AG09319 (cell line): Measurements from ENCODE around the gene LYRM4.

Experiments
- DNase-seq: peaks from one replicate; pipeline ENCODE4 v3.0.0-alpha.2; 2010; ENCODE audit warnings: low read depth; ENCODE audit errors: extremely low read depth
- TF ChIP-seq, protein P1 (sequence below): IDR thresholded peaks from 2 replicates; pipeline ENCODE4 v1.5.1; 2011; ENCODE audit warnings: low read depth, mild to moderate bottlenecking, inconsistent platforms, low read length, moderate library complexity

The LYRM4 gene

DNA sequence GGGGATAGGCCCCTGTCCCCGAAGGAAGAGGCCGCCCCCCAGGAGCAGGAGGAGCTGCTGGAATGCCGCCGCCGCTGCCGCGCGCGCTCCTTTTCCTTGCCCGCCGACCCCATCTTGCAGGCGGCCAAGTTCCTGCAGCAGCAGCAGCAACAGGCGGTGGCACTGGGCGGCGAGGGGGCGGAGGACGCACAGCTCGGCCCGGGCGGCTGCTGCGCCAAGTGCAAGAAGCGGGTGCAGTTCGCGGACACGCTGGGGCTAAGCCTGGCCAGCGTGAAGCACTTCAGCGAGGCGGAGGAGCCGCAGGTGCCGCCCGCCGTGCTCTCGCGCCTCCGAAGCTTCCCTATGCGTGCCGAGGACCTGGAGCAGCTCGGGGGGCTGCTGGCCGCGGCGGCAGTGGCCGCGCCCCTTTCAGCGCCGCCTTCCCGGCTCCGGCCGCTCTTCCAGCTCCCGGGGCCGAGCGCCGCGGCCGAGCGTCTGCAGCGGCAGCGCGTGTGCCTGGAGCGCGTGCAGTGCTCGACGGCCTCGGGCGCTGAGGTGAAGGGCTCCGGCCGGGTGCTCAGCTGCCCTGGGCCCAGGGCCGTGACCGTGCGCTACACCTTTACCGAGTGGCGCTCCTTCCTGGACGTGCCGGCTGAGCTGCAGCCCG lies 175.0 kb downstream of the LYRM4 start:
- no peak for DNase-seq

DNA sequence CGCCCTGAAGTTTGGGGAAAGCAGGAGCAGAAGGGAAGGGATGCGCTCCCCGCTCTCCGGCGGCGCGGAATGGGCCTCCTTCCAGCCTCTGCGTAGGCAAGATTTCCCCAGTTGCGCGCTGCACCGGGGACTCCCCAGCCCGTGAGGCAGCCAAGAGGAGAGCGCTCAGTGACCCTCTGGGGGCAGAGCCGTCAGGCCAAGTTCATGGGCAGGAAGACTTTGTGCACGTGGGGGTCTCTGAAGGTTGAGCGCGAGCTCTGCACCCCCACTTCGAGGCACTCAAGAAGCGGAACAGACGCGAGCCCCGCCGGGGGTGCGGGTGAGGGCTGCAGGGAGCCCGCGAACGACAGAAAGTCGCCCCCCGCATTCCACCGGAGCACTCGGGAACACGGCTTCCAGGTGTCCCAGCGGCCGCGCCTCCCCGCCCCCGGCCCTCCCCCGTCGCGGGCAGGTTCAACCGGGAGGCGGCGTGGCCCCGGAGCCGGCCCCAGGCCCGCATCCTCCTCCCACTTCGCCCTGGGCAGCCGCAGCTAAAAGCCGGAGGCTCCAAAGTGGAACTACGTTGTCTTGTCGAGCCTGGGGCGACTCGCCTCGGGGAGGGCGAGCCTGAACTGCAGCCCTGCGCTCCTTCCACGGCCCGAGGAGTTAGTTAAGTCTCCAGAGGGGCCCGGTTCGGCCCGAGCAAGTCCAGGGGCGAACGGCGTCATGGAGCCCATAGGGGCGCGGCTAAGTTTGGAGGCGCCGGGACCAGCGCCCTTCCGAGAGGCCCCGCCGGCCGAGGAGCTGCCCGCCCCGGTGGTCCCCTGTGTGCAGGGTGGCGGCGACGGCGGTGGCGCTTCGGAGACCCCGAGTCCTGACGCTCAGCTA lies 175.7 kb downstream of the LYRM4 start, which contains the start of gene PPP1R3G:
TSS of gene PPP1R3G (plus strand) at position 561 of the 867 bp plus-strand sequence. CDS start at position 706, 145 bp downstream.
- TF ChIP-seq, protein P1, sequence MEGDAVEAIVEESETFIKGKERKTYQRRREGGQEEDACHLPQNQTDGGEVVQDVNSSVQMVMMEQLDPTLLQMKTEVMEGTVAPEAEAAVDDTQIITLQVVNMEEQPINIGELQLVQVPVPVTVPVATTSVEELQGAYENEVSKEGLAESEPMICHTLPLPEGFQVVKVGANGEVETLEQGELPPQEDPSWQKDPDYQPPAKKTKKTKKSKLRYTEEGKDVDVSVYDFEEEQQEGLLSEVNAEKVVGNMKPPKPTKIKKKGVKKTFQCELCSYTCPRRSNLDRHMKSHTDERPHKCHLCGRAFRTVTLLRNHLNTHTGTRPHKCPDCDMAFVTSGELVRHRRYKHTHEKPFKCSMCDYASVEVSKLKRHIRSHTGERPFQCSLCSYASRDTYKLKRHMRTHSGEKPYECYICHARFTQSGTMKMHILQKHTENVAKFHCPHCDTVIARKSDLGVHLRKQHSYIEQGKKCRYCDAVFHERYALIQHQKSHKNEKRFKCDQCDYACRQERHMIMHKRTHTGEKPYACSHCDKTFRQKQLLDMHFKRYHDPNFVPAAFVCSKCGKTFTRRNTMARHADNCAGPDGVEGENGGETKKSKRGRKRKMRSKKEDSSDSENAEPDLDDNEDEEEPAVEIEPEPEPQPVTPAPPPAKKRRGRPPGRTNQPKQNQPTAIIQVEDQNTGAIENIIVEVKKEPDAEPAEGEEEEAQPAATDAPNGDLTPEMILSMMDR, result no peak
- peak; percentile 14 for DNase-seq

More for the DNA sequence above, 175.0 kb downstream of the LYRM4 start:
- TF ChIP-seq, protein P1, result no peak

DNA sequence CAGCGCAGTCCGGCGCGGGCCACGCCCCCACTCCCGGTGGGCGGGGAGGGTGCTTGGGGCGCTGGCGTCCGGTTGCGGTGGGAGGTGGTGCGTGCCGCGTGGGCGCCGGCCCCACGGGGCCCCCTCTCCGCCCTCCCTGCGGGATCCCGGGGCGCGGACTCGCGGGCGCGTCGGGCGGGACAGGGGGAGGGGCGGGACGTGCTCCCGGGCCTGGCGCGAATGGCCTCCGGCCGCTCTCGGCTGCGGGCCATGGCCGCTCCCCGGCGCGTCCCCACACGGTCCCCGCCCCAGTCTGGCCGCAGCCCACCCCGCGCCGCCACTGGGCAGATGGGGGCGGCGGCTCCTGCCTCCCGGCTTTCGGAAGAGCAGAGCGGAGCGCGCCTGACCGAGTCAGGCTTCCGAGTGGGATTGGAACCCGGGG lies 176.4 kb downstream of the LYRM4 start:
- no peak for DNase-seq
- TF ChIP-seq, protein P1, result no peak

DNA sequence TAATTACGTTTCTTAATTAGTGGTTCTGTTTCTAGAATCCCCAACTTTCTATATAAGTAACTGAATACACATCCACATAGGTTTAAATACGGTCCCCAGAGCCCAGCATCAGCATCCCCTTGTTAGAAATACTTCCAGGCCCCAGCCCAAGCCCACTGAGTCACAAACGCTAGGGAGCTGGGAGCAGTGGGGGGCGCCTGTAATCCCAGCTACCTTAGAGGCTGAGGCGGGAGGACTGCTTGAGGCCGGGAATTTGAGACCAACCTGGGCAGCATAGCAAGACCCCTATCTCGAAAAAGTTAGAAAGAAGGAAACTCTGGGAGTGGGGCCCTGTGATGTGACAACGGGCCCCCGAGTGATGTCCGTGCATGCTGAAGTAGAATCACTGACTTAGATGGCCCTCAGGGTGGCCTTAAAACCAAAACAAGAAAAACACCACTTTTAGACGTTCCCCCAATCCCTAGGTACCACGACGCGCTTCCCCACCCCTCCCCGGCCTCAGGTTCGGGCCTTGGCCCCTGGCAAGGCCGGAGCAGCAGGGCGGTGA lies 176.9 kb downstream of the LYRM4 start:
- DNase-seq, result no peak
- TF ChIP-seq, protein P1, result no peak

DNA sequence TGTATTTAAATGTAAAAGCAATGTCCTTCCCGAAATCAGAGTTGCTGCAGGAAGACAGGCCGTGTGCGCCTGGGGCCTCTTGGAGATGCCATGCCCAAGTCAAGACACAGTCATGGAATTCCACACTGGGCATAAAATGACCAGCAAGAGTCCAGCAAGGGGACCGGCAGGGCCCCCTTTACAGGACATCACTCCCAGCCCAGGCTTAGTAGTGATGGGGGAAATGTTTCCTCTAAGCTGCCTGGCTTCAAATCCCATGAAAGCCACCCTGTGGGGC lies 177.5 kb downstream of the LYRM4 start:
- DNase-seq, result no peak
- TF ChIP-seq, protein P1, result no peak

DNA sequence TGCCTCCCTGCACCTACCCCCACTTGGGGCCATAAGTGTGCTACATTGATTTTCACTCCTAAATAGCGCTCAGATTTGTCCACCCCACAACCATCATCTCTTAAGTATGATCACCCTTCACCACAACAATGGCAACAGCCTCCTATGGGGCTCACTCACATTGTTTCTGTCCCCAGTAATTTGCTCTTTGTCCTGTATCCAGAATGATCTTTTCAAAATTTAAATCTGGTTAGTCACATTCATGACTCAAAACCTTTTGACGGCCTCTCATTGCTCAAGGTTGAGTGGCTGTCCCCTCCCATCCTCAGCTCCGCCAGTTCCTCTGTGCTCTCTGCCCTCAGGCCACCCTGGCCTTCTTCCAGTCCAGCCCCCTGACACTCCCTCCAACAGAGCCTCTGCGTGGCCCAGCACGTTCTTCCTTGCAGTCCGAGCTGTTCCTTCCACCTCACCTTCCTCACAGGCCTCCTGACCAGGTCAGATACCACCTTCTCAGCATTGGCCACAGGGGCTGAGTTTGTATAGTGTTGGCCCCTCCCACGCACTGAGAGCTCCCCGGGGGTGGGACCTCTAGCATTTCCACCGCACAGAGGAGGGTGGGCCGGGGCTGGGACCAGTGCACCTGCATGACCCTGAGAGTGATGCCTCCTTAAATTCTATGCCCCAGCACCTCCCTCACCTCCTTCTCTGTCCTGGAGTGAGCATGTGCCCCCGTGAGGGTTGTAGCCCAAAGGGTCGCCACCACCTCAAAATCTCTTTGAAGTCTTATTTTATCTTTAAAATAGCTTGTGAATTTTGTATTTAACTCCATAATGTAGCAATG lies 178.1 kb downstream of the LYRM4 start:
- TF ChIP-seq, protein P1, result no peak
- DNase-seq, result peak; percentile 38
